HepG2 (cell line): ENCODE measurements around the gene CMTM8. TPM values are rescaled to one million over a fixed set of nuclear protein-coding genes. Genes with fewer than 3 reads are reported as not detected.

Experiments
- ATAC-seq: fragments of 200-7000 bp; cut with Tn5 transposase; 3 replicates; pipeline ENCODE4 v1.9.1; 2020; ENCODE audit warnings: mild to moderate bottlenecking, moderate library complexity
- BruUV-seq: library from RNA; stranded (reverse); fragments of 400-500 nt; replicated peaks from 2 replicates; lab custom pipeline; 2021; lab: Mats Ljungman, UMichigan
- CTCF ChIA-PET: fragments of 300-600 bp; formaldehyde crosslinking; extraction: SDS; loops from one replicate; lab custom pipeline; 2021; ENCODE audit warnings: low total read pairs, inconsistent platforms, low intra/inter-chr PET ratio; lab: Yijun Ruan, JAX
- POLR2A ChIA-PET: fragments of 350-600 bp; sonication (Branson Sonifier 250); formaldehyde crosslinking; loops from one replicate; lab custom pipeline; 2020; ENCODE audit warnings: antibody characterized with exemption, inconsistent platforms; lab: Yijun Ruan, JAX
- DNase-seq: peaks from one replicate; pipeline ENCODE4 v3.0.0-alpha.2; 2015; ENCODE audit warnings: low spot score
- FAIRE-seq: peaks from 3 replicates; lab custom pipeline; 2011; peaks lifted over from hg19 to GRCh38; lab: Jason Lieb, UNC
- H2AFZ ChIP-seq: one replicate; pipeline ENCODE4 v1.6.1; 2011; ENCODE audit warnings: low read length, inconsistent platforms
- H3K27ac ChIP-seq: fragments of 300-600 bp; 3 replicates; pipeline ENCODE4 v1.8.0; 2011; ENCODE audit warnings: mixed run types, mild to moderate bottlenecking, mixed read lengths, low read length, inconsistent platforms; ENCODE audit not compliant: insufficient read depth; ENCODE audit errors: extremely low read length
- H3K27me3 ChIP-seq, 2 experiments: fragments of 200-600 bp in 1 of 2; 2 replicates in 1 of 2; 3 replicates in 1 of 2; pipeline versions ENCODE4 v1.6.0 to v1.8.0; 2011; ENCODE audit warnings: low read length in 2 of 2, mild to moderate bottlenecking in 2 of 2, moderate library complexity in 2 of 2, inconsistent platforms in 1 of 2; ENCODE audit not compliant: insufficient read depth in 2 of 2, control insufficient read depth in 1 of 2
- H3K36me3 ChIP-seq, 2 experiments: fragments of 200-600 bp in 1 of 2; replicated peaks in 1 of 2; 2 replicates in 1 of 2; 3 replicates in 1 of 2; pipeline versions ENCODE4 v1.5.1 to v1.8.0; 2011; ENCODE audit warnings: low read length in 2 of 2, inconsistent platforms in 1 of 2; ENCODE audit not compliant: insufficient read depth in 2 of 2, control insufficient read depth in 1 of 2
- H3K4me1 ChIP-seq: 2 replicates; pipeline ENCODE4 v1.5.1; 2012; ENCODE audit warnings: low read length, inconsistent platforms; ENCODE audit not compliant: insufficient read depth
- H3K4me2 ChIP-seq: 2 replicates; pipeline ENCODE4 v1.6.0; 2011; ENCODE audit warnings: low read depth, low read length, inconsistent platforms
- H3K4me3 ChIP-seq, 3 experiments: fragments of 200-600 bp in 1 of 3; sonication (generic), shearing (Covaris generic) in 1 of 3; replicated peaks in 1 of 3; 2 replicates each; pipeline ENCODE4 v1.5.1; 2011 to 2016; ENCODE audit warnings: low read length in 3 of 3, inconsistent platforms in 2 of 3, low read depth in 2 of 3, mild to moderate bottlenecking in 2 of 3, control low read depth in 1 of 3, mixed read lengths in 1 of 3; ENCODE audit not compliant: insufficient read depth in 1 of 3
- H3K79me2 ChIP-seq: one replicate; pipeline ENCODE4 v1.6.1; 2011; ENCODE audit warnings: low read length, inconsistent platforms; ENCODE audit not compliant: insufficient read depth
- H3K9ac ChIP-seq: 2 replicates; pipeline ENCODE4 v1.6.0; 2011; ENCODE audit warnings: mild to moderate bottlenecking, low read depth, low read length, inconsistent platforms; ENCODE audit not compliant: insufficient read depth
- H3K9me3 ChIP-seq: 2 replicates; pipeline ENCODE4 v1.5.1; 2012; ENCODE audit warnings: mild to moderate bottlenecking, low read length
- H4K20me1 ChIP-seq: 2 replicates; pipeline ENCODE4 v1.6.0; 2011; ENCODE audit warnings: inconsistent platforms, mild to moderate bottlenecking, low read length, moderate library complexity; ENCODE audit not compliant: insufficient read depth
- CENPBD1 ChIP-seq: sonication (generic); formaldehyde crosslinking; IDR thresholded peaks from 2 replicates; pipeline ENCODE4 v1.8.0; 2022; ENCODE audit warnings: missing genetic modification reagents, low read depth, mild to moderate bottlenecking, borderline replicate concordance
- GATAD1 ChIP-seq: IDR thresholded peaks from 2 replicates; pipeline ENCODE4 v1.6.1; 2016; ENCODE audit warnings: missing genetic modification reagents, missing compliant biosample characterization
- NBN ChIP-seq: fragments of 450-650 bp; conservative IDR thresholded peaks from 2 replicates; pipeline ENCODE4 v1.6.1; 2017
- ZNF296 ChIP-seq: sonication (generic); formaldehyde crosslinking; conservative IDR thresholded peaks from 2 replicates; pipeline ENCODE4 v1.5.0; 2020; ENCODE audit warnings: mild to moderate bottlenecking, missing genetic modification reagents
- ZNF597 ChIP-seq: sonication (generic); formaldehyde crosslinking; IDR thresholded peaks from 2 replicates; pipeline ENCODE4 v1.5.0; 2020; ENCODE audit warnings: missing genetic modification reagents
- WGBS: methylation state at CpG from one replicate; pipeline ENCODE4 v1.1.6; 2017; ENCODE audit warnings: low lambda C conversion rate; 5-methylcytosine and 5-hydroxymethylcytosine counted together
- in situ Hi-C: cut with HindIII; loops from 2 replicates; pipeline ENCODE4 v1.10.0; 2017; ENCODE audit warnings: low pct_unique_long_range_greater_than_20kb; ENCODE audit not compliant: extremely low pct_ligation_motif_present
- intact Hi-C: fragments of 100-400 bp; cut with micrococcal nuclease; formaldehyde crosslinking; loops from one replicate; pipeline ENCODE4 v1.10.0; 2022; ENCODE audit not compliant: unreplicated experiment
- polyA plus RNA-seq, 8 experiments: library from polyadenylated mRNA; depleted of rRNA in 3 of 8; stranded (reverse) in 7 of 8; unstranded in 1 of 8; fragments of >200 nt; fragmentation: Illumina TruSeq in 4 of 8; extraction: Trizol in 4 of 8; gene quantifications; 2 replicates each; pipeline versions ENCODE4 v1.2.1 to v1.2.3, GENCODE V29; 2011 to 2016; ENCODE audit warnings: low read depth in 4 of 8, missing spikeins in 1 of 8, mixed read lengths in 1 of 8; ENCODE audit not compliant: insufficient read depth in 1 of 8
- total RNA-seq, 5 experiments: library from RNA; depleted of rRNA; stranded (reverse); fragments of >200 nt; fragmentation: Illumina TruSeq; extraction: Trizol; gene quantifications; 2 replicates each; pipeline ENCODE4 v1.2.3, GENCODE V29; 2016; ENCODE audit warnings: low read depth in 1 of 5

CMTM8 gene
- total and polyA plus RNA-seq, 2 of the 13 experiments (the other 11 are each of a cell fraction or from before 2014, with no cell fraction given) = 8.9 to 15.8 TPM

DNA sequence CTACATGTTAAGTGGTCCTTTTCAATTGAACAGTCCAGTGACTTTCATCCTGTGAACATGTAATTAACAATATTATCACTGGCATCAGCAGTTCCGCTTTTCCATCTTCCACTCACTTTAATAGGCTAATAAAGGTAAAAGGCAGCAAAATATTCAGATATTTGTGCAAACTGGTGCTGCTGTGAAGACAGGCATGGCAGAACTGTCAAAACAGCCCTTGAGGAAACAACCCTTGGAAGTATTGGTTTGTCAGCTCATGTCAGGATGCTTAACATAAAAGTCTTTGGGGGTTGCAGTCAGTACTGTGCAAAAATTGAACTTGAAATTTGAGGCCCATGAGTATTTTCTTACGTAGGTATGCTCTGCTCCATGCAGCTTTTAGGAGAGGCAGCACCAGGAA lies 81.1 kb downstream of the CMTM8 start (continued):
- TF ChIP-seq ZNF597 (CRISPR knock-in tag) (no peak), NBN (no peak), CENPBD1 (CRISPR knock-in tag) (no peak), GATAD1 (CRISPR knock-in tag) (no peak)
- TF ChIP-seq, all 625 proteins: peak for 0

DNA sequence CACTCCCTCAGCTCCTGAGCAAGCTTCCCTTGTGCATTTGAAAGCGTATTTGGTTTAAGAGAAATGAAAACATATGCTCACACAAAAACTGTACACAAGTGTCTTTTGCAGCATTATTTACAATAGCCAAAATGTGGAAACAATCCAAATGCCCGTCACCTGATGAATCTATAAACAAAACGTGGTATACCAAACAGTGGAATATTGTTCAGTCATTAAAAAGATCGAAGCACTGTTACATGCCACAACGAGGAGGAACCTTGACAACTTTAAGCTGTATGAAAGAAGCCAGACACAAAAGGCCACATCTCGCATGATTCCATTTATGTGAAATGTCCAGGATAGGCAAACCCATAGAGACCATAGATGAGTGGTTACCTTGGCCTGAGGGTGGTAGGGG lies 81.6 kb downstream of the CMTM8 start:
- Histone ChIP-seq H3K9ac (no peak overlapping the region), H3K4me3 (no peak overlapping the region), H3K9me3 (no peaks in the 10 kb centered on the region), H2AFZ (no peak overlapping the region), H3K27me3 (no peaks in the 10 kb centered on the region), H4K20me1 (peaks cover 7% of the 10 kb centered on the region; the same call in 1 of the 2 replicates), H3K27ac (no peak overlapping the region), H3K4me2 (no peak overlapping the region), H3K36me3 (no peaks in the 10 kb centered on the region; a peak in 1 of 5 replicates), H3K79me2 (peaks cover 3% of the 10 kb centered on the region), H3K4me1 (peaks cover 31% of the 10 kb centered on the region)
- WGBS = 97% methylated on average over 6 of the region's 6 CpGs
- no TSS peak for BruUV-seq
- ChIA-PET POLR2A (no interaction called here), CTCF (no interaction called here)
- ATAC-seq (no peak), FAIRE-seq (no peak), DNase-seq (no peak)
- in situ Hi-C loops = no loop called here
- TF ChIP-seq ZNF296 (CRISPR knock-in tag) = no peak
- intact Hi-C loops = no loop called here
